HG02870 (cell line): Measurements from ENCODE around the gene NF1.
A peak's percentile ranks its signal among the peaks of the same experiment; 100 is the strongest.
"Not testable (repeated sequence)": the region's sequence is repeated elsewhere in the genome, so short reads cannot be mapped to it uniquely, and the experiment has no call there.

ENCODE experiments used
- ATAC-seq: cut with Tn5 transposase; IDR thresholded peaks from one replicate; pipeline ENCODE4 v1.9.1; 2021; ENCODE audit warnings: mild to moderate bottlenecking, moderate library complexity; ENCODE audit not compliant: unreplicated experiment

NF1 gene

GRCh38 chr17:31074772-31075555 lies 19.8 kb upstream of the NF1 start:
- ATAC-seq = no peak

- no peak for ATAC-seq
Measured at GRCh38 chr17:31078290-31078689, 16.5 kb upstream of the NF1 start.

DNA sequence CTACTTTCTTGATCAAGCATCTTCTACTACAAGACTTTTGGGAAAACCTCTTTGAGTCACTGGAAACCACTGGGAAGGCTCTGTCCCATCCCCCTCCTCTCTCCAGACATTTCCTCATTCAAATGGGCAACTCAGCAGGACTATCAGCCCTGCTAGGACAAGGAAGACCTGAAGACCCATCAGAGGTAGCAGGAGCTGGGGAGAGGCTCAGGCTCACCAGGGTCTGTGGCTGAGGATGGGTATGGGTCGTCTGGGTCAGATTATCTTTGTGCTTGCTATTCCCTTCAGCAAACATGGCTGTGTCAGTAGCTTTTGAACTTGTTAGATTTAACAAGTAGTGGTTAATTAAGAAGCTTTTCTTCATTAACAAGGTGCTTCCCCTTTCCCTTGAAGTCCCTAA lies 15.0 kb upstream of the NF1 start:
- no peak for ATAC-seq

- ATAC-seq = no peak
Measured at GRCh38 chr17:31085563-31085962, 9.2 kb upstream of the NF1 start.

DNA sequence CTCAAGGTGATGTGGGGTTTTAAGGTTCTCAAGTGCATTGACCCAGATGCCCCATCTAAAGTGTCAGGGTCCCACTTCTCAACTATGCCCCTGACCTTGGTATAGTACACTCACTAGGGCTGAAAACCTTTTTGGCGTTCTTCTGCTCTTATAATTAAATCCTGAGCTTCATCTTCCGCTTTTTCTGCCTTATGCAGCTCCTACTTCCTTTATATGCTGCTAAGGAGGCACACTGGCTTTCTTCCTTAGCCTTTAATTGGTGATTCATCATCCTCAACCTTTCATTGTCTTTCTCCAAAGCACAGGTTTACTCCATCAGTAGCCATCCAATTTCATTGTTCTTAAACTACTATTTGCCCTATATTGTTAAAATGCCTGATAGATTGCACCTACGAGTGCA lies 5.3 kb upstream of the NF1 start:
- ATAC-seq = no peak

- not testable (repeated sequence) for ATAC-seq
Measured at GRCh38 chr17:31090650-31091049, 4.1 kb upstream of the NF1 start.

DNA sequence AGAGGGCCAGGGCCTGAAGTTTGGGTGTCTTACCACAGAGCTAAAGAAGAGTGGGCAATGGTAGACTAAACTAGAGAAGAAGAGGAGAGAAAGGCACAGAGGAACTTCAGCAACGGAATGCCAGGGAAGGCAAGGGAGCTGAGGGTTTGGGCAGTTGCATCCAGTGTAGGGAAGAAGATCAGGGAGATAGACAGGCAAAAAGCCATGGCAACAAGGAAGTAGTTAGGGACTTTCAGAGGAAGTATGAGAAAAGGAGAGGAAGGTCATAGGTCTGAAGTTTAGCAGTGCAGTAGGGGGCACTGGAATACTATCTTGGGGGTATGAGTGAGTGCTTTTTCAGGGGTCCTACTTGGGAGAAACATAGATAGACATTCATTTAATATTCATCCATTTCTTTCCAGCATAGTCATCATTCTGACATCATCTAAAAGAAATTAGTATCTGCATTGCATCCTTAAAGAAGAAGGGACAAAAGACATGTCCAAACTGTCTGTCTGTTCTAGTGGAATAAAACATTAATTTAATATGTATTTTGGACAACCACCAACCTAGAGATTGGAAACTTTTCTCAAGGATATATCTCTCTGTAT lies 2.2 kb upstream of the NF1 start:
- ATAC-seq = no peak

DNA sequence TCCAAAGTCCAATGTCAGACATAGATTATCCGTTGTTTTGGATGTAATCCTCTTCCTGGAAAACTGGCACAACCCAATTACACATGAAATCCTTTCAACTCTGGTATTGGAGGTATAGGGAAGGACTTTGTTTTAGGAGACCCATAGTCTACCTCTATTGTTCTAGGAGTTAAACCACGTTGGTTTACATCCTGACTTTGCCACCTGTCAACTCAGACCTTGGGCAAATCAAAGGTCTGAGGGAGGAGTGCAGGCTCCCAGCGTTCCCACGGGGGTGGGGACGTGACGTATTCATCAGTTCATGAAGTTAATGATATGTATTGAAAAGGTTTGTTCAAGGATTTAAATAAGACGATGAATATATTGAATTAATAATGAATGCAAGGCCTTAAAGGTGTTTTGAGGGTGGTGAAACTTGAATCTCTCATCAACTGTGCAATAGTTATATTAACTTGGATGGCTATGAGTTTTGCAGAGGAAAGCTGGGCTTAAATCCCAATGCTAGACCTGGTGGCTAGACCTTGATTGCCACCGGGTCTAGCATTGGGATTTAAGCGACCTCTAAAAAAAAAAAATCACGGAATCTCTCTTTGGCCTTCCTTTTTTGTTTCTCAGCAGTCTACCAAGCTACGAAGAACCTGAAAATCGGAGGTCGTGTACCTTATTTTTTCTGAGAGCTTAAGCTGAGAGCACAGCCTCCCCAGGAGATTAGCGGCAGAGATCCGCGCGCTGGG lies 744 bp upstream of the NF1 start:
- peak; percentile 13 for ATAC-seq

- peak; percentile 6 for ATAC-seq
Measured at GRCh38 chr17:31095236-31096105, 694 bp downstream of the NF1 start.

- ATAC-seq = no peak
Measured at GRCh38 chr17:31096106-31096436, 1.3 kb downstream of the NF1 start.

- ATAC-seq = no peak
Measured at GRCh38 chr17:31099016-31099415, 4.2 kb downstream of the NF1 start.

- ATAC-seq = no peak
Measured at GRCh38 chr17:31100840-31101459, 6.2 kb downstream of the NF1 start.

DNA sequence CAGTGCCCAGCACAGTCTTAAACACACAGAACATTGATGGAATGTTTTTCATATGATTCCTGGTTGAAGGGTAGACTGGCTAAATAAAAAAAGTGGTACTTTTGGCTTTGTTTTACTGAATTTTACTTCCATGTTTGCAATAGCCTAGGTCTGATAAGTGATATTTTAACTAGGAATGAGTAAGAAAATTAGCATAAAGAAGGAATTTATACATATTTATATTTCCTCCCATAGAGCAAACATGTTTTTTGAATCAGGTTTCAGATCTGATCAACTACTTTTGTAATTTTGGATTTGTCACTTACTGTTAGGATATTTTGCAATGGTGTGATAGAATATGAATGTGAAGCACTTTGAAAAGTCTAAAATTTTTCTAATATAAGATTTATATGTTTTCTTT lies 7.2 kb downstream of the NF1 start:
- no peak for ATAC-seq

DNA sequence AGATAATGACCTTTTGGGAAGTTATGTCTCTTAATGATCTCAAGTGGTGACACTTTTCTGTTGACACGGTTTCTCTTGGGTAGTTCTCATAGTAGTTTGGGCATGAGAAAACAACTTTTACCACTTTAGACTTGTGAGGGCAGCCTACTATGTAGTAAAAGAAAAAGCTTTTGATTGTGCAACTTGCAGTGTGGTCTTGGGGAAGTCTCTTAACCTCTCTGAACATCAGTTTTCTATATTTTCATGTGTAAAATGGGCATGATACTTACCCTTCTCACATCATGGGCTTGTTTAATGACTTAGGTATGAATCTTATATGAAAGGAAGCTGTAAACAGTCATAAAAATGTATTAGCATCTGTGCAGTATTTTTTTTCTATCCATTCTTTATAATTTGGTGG lies 11.2 kb downstream of the NF1 start:
- no peak for ATAC-seq

DNA sequence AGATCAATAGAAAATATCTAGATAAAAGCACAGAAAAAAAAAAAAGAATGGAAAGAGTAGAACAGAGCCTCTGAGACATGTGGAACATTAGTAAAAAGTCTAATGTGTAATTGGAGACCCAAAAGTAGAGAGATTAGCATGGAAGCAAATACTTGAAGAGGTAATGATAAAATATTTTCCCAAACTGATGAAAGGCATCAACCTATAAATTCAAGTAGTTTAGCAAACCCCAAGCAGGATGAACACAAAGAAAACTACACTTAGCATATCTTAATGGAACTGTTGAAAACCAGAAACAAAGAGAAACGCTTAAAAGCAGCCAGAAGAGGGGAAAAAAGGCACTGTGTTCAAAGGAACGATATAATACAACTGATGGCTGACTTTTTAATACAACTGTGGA lies 16.4 kb downstream of the NF1 start:
- no peak for ATAC-seq

DNA sequence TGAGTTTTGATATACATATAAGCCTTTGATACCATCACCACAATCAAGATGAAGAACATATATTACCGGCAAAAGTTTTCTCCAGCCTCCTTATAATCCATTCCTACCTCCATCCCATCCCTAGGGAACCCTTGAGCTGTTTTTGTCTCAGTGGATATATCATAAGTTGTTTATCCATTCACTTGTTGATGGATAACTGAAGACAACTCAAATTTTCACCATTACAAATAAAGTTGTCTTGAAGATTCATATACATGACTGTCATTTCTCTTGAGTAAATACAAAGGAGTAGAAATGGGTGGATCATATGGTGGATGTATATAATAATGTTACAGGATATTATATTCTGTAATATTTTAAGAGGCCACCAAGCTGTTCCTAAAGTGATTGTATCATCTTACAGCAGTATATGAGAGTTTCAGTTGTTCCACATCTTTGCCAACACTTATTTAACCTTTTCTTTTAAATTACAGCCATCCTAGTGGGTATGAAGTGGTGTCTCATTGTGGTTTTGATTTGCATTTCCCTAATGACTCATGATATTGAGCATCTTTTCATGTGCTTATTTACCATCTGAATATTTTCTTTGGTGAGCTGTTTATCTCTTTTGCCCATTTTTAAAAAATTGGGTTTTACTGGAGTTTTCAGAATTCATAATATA lies 17.4 kb downstream of the NF1 start:
- no peak for ATAC-seq

GRCh38 chr17:31113368-31113767 lies 18.6 kb downstream of the NF1 start:
- ATAC-seq = not testable (repeated sequence)

GRCh38 chr17:31113939-31114338 lies 19.2 kb downstream of the NF1 start:
- ATAC-seq = no peak

DNA sequence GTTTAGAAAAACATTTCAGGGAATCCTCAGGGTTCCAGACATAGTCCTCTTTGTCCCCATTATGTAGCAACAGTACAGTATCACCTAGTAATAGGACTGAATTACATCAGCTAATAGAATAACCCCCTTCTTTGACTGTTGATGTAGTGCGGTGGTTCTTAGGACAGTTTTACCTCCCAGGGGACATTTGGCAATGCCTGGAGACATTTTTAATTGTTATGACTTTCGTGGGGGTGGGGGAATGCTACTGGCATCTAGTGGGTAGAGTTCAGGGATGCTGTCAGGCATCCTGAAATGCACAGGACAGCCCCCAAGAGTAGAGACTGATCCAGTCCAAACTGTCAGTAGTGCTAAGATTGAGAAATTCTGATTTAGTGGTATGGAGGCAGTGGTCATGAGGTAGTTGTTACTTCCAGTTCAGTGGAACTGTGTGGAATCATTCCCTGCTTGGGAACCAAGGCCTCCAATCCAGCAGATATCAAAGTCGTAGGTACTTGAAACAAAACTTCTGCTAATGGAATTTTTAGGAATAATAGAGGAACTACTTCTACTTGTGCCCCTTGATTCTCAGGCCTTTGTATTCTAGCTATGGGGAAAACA lies 20.3 kb downstream of the NF1 start:
- no peak for ATAC-seq

- ATAC-seq = no peak
Measured at GRCh38 chr17:31116167-31116566, 21.4 kb downstream of the NF1 start.
